Kidney epithelial cell (primary cell): Measurements from ENCODE around the gene ABHD4. TPM values are rescaled to one million over a fixed set of nuclear protein-coding genes. Genes with fewer than 3 reads are reported as not detected.
"Not testable (repeated sequence)": the region's sequence is repeated elsewhere in the genome, so short reads cannot be mapped to it uniquely, and the experiment has no call there.

Experiments used
- DNase-seq: peaks from one replicate; pipeline ENCODE4 v3.0.0-alpha.2; 2010; ENCODE audit warnings: low read depth
- H3K27me3 ChIP-seq: 2 replicates; pipeline ENCODE4 v1.6.0; 2011; ENCODE audit warnings: low read length; ENCODE audit not compliant: control insufficient read depth, insufficient read depth
- H3K36me3 ChIP-seq: 2 replicates; pipeline ENCODE4 v1.5.1; 2011; ENCODE audit warnings: low read length; ENCODE audit not compliant: control insufficient read depth, insufficient read depth
- H3K4me3 ChIP-seq: 2 replicates; pipeline ENCODE4 v1.5.1; 2011; ENCODE audit warnings: low read depth, mild to moderate bottlenecking, control low read depth, low read length
- CTCF ChIP-seq: IDR thresholded peaks from 2 replicates; pipeline ENCODE4 v1.5.1; 2011; ENCODE audit warnings: mild to moderate bottlenecking, moderate library complexity, low read length, control low read depth, inconsistent platforms; ENCODE audit not compliant: insufficient read depth, poor library complexity, severe bottlenecking
- total RNA-seq: library from RNA; depleted of rRNA; stranded (reverse); fragments of >200 nt; gene quantifications from 2 replicates; pipeline ENCODE4 v1.2.3, GENCODE V29; 2015

The ABHD4 gene
- total RNA-seq, 1 donor from 2014 or later = 23.2 TPM

- H3K36me3 ChIP-seq = no peaks in the 10 kb centered on the region
- H3K4me3 ChIP-seq = no peak overlapping the region
- no peaks in the 10 kb centered on the region for H3K27me3 ChIP-seq
- no peak for TF ChIP-seq CTCF
- no peak for DNase-seq
Measured at GRCh38 chr14:22583994-22584393, 14.1 kb upstream of the ABHD4 start.

GRCh38 chr14:22587247-22587646 is 10.9 kb upstream of the ABHD4 start:
- no peak for DNase-seq
- no peaks in the 10 kb centered on the region for H3K27me3 ChIP-seq
- H3K36me3 ChIP-seq = no peaks in the 10 kb centered on the region
- H3K4me3 ChIP-seq = no peak overlapping the region
- TF ChIP-seq CTCF = no peak

GRCh38 chr14:22587677-22588422 is 10.2 kb upstream of the ABHD4 start:
- H3K4me3 ChIP-seq = peak overlapping the region; percentile 81
- H3K27me3 ChIP-seq, H3K36me3 ChIP-seq, DNase-seq: not testable (repeated sequence)

- H3K27me3 ChIP-seq = no peaks in the 10 kb centered on the region
- peak overlapping the region; percentile 81 for H3K4me3 ChIP-seq
- DNase-seq = no peak
- TF ChIP-seq CTCF = no peak
- no peaks in the 10 kb centered on the region for H3K36me3 ChIP-seq
Measured at GRCh38 chr14:22588526-22589095, 9.5 kb upstream of the ABHD4 start.

- peak; percentile 99 for DNase-seq
- no peaks in the 10 kb centered on the region for H3K27me3 ChIP-seq
- H3K4me3 ChIP-seq = peak within 1 kb of the TSS; percentile 81
- H3K36me3 ChIP-seq = no peaks in the 10 kb centered on the region
- TF ChIP-seq CTCF = no peak
Measured at GRCh38 chr14:22589096-22589839, 8.8 kb upstream of the ABHD4 start, which contains the start of gene DAD1. DAD1 (minus strand) TSS chr14:22589224; CDS start chr14:22589157, 67 bp downstream.

GRCh38 chr14:22593189-22593588 is 4.9 kb upstream of the ABHD4 start:
- no peak for TF ChIP-seq CTCF
- no peaks in the 10 kb centered on the region for H3K27me3 ChIP-seq
- H3K36me3 ChIP-seq = no peaks in the 10 kb centered on the region
- H3K4me3 ChIP-seq = no peak overlapping the region
- no peak for DNase-seq
